BJ (cell line): ENCODE data around the gene BTBD16. TPM values are rescaled to one million over a fixed set of nuclear protein-coding genes. Genes with fewer than 3 reads are reported as not detected.

Source experiments
- CTCF ChIA-PET: fragments of 350-600 bp; formaldehyde crosslinking; extraction: SDS; loops from one replicate; lab custom pipeline; 2021; ENCODE audit warnings: antibody characterized with exemption, inconsistent platforms; lab: Yijun Ruan, JAX
- POLR2A ChIA-PET: fragments of 300-600 bp; sonication (Branson Sonifier 250); formaldehyde crosslinking; extraction: SDS; loops from one replicate; lab custom pipeline; 2021; ENCODE audit warnings: antibody characterized with exemption; lab: Charles Lee
- DNase-seq: peaks from one replicate; pipeline ENCODE4 v3.0.0-alpha.2; 2011; ENCODE audit warnings: low read depth
- H3K27me3 ChIP-seq: 2 replicates; pipeline ENCODE4 v1.6.0; 2011; ENCODE audit warnings: low read length; ENCODE audit not compliant: control insufficient read depth, insufficient read depth
- H3K36me3 ChIP-seq: 2 replicates; pipeline ENCODE4 v1.5.1; 2011; ENCODE audit warnings: low read length; ENCODE audit not compliant: control insufficient read depth, insufficient read depth
- H3K4me3 ChIP-seq: 2 replicates; pipeline ENCODE4 v1.5.1; 2011; ENCODE audit warnings: low read depth, mild to moderate bottlenecking, control low read depth, low read length
- CTCF ChIP-seq: IDR thresholded peaks from 2 replicates; pipeline ENCODE4 v1.5.1; 2011; ENCODE audit warnings: low read depth, mild to moderate bottlenecking, control low read depth, inconsistent platforms, low read length, moderate library complexity; ENCODE audit not compliant: insufficient read depth
- polyA plus RNA-seq: library from polyadenylated mRNA; depleted of rRNA; stranded (reverse); fragments of >200 nt; gene quantifications from 2 replicates; pipeline ENCODE4 v1.2.3, GENCODE V29; 2011

Gene BTBD16
- polyA plus RNA-seq, 1 experiment: not detected

DNA sequence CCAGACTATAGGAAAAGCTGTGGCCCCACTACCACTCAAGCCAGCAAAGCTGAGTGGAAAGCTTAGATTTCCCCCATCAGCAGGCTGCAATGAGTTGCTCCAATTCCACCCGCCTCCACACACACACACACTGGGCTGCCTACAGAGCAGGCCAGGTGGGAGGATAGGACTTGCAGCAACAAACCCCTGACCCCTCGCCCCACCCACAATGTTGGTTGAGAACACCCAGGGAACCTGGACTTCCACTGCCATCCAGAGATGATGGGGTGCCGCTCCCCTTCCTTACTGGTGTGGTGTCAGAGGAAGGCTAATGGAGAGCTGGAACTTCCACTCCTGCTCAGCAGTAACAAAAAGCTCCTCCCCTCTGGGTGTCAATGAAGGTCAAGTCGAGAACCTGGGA lies 86.6 kb downstream of the BTBD16 start:
- TF ChIP-seq CTCF: no peak
- DNase-seq: no peak
- H3K27me3 ChIP-seq: peaks cover 3% of the 10 kb centered on the region
- H3K36me3 ChIP-seq: no peaks in the 10 kb centered on the region
- no peak overlapping the region for H3K4me3 ChIP-seq
- ChIA-PET POLR2A (no interaction called here), CTCF (interaction anchor here (1.0 to 3.5 kb wide), 3 partner anchors 11 to 85 kb away, joined by 3 to 11 read pairs (median 4); no protein-coding TSS in a partner anchor)

DNA sequence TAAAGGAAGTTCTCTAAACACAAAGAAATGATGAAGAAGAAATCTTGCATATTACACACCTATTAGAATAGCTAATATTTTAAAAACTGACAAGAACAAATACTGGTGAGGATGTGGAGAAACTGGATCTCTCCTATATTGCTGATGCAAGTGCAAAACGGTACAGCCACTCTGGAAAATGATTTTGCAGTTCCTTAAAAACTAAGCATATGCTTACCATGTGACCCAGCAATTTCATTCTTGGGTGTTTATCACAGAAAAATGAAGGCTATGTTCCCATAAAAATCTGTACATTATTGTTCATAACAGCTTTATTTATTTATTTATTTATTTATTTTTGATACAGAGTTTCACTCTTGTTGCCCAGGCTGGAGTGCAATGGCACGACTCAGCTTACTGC lies 88.5 kb downstream of the BTBD16 start:
- Histone ChIP-seq H3K36me3 (no peaks in the 10 kb centered on the region), H3K27me3 (peaks cover 3% of the 10 kb centered on the region), H3K4me3 (no peak overlapping the region)
- no peak for TF ChIP-seq CTCF
- CTCF ChIA-PET: interaction anchor here (1.1 to 3.5 kb wide), 5 partner anchors 15 to 75 kb away, joined by 3 to 11 read pairs (median 3); partner anchors contain the start of gene PLEKHA1
- POLR2A ChIA-PET: no interaction called here
- DNase-seq: no peak

GRCh38 chr10:122361046-122361445 lies 90.0 kb downstream of the BTBD16 start:
- CTCF ChIA-PET: interaction anchor here (1.3 to 3.5 kb wide), 2 partner anchors 13 to 18 kb away, joined by 3 to 11 read pairs; partner anchors contain the start of gene PLEKHA1
- H3K36me3 ChIP-seq: no peaks in the 10 kb centered on the region
- POLR2A ChIA-PET: no interaction called here

DNA sequence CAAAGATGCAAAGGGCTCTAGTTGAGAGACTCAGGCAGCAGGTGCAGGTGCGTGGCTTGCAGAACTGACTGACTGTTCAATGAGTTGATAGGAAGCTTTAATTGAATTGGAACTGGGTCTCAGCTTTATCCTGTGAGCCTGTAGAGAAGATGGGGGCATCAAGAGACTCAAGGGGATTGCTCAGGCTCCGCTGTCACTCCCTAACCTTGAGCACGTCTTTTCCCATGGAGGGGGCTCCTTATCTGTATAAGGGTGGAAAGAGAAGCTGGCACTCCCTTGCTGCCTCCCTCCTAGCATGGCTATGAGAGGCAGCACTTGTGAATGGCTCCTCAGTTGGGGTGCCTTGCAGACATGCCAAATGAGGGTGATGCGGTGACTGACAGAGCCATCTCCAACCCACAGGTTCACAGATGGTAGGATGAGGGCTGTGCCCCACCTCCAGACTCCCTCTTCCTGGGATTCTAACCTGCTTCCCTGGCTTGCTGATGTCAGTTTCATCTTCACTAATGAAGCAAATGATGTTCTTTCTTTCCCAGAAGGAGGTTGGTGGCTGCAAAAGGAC lies 91.0 kb downstream of the BTBD16 start:
- TF ChIP-seq CTCF: no peak
- peaks cover 5% of the 10 kb centered on the region for H3K27me3 ChIP-seq
- no peak overlapping the region for H3K4me3 ChIP-seq
- ChIA-PET POLR2A (no interaction called here), CTCF (no interaction called here)
- H3K36me3 ChIP-seq: no peaks in the 10 kb centered on the region
- no peak for DNase-seq

More at GRCh38 chr10:122361046-122361445, 90.0 kb downstream of the BTBD16 start:
- DNase-seq: no peak
- Histone ChIP-seq H3K27me3 (peaks cover 3% of the 10 kb centered on the region), H3K4me3 (no peak overlapping the region)
- no peak for TF ChIP-seq CTCF

- peaks cover 5% of the 10 kb centered on the region for H3K27me3 ChIP-seq
- H3K36me3 ChIP-seq: no peaks in the 10 kb centered on the region
- CTCF ChIA-PET: no interaction called here
- TF ChIP-seq CTCF: no peak
- no peak overlapping the region for H3K4me3 ChIP-seq
- POLR2A ChIA-PET: no interaction called here
- DNase-seq: no peak
These were observed 91.5 kb downstream of the BTBD16 start for GRCh38 chr10:122362621-122363020.
